Naive thymus-derived CD4-positive, alpha-beta T cell (primary cell): ENCODE data around the gene PLD3. TPM values are rescaled to one million over a fixed set of nuclear protein-coding genes. Genes with fewer than 3 reads are reported as not detected.

Experiments
- ATAC-seq: fragments of 150-1000 bp; cut with Tn5 transposase; 2 replicates; pipeline ENCODE4 v1.10.0; 2021; ENCODE audit warnings: mild to moderate bottlenecking, moderate library complexity
- CTCF ChIA-PET: fragments of 350-600 bp; sonication (Branson Sonifier 250); formaldehyde crosslinking; loops from one replicate; lab custom pipeline; 2021; ENCODE audit warnings: antibody characterized with exemption; lab: Charles Lee
- POLR2A ChIA-PET: fragments of 350-600 bp; sonication (Branson Sonifier 250); formaldehyde crosslinking; loops from one replicate; lab custom pipeline; 2021; ENCODE audit warnings: antibody characterized with exemption, inconsistent platforms; lab: Charles Lee
- DNase-seq, 9 donors: peaks; one replicate each; pipeline versions ENCODE4 v3.0.0 to v3.0.0-alpha.2; 2020 to 2022; ENCODE audit warnings: mixed read lengths in 1 of 9
- H3K27ac ChIP-seq: one replicate; pipeline ENCODE4 v1.7.0; 2013; ENCODE audit warnings: mild to moderate bottlenecking, low read depth, low read length, moderate library complexity
- H3K27me3 ChIP-seq, 2 donors: one replicate each; pipeline ENCODE4 v1.7.0; 2013; ENCODE audit warnings: low read length in 2 of 2, mild to moderate bottlenecking in 2 of 2, moderate library complexity in 2 of 2; ENCODE audit not compliant: control insufficient read depth in 2 of 2, insufficient read depth in 2 of 2
- H3K36me3 ChIP-seq, 3 experiments: 1 replicate in 2 of 3; 2 replicates in 1 of 3; pipeline ENCODE4 v1.7.0; 2013; ENCODE audit warnings: low read length in 3 of 3, mild to moderate bottlenecking in 3 of 3, moderate library complexity in 1 of 3; ENCODE audit not compliant: insufficient read depth in 3 of 3, control insufficient read depth in 2 of 3
- H3K4me1 ChIP-seq, 2 donors: one replicate each; pipeline ENCODE4 v1.7.0; 2013; ENCODE audit warnings: low read length in 2 of 2, mild to moderate bottlenecking in 2 of 2, moderate library complexity in 1 of 2; ENCODE audit not compliant: control insufficient read depth in 2 of 2, insufficient read depth in 2 of 2
- H3K4me3 ChIP-seq: 2 replicates; pipeline ENCODE4 v1.7.0; 2013; ENCODE audit warnings: mild to moderate bottlenecking, low read length
- H3K9me3 ChIP-seq, 3 experiments: 1 replicate in 2 of 3; 2 replicates in 1 of 3; pipeline ENCODE4 v1.7.0; 2013; ENCODE audit warnings: low read length in 3 of 3; ENCODE audit not compliant: control insufficient read depth in 2 of 3
- H3K27ac Mint-ChIP-seq, 9 donors: one replicate each; pipeline ENCODE4 v1.8.0; 2020 to 2022; ENCODE audit warnings: mixed read lengths in 9 of 9, mild to moderate bottlenecking in 8 of 9, moderate library complexity in 5 of 9, inconsistent platforms in 2 of 9
- H3K27me3 Mint-ChIP-seq, 5 donors: one replicate each; pipeline ENCODE4 v1.8.0; 2021 to 2022; ENCODE audit warnings: mixed read lengths in 5 of 5, mild to moderate bottlenecking in 1 of 5
- H3K36me3 Mint-ChIP-seq, 5 donors: one replicate each; pipeline ENCODE4 v1.8.0; 2020 to 2022; ENCODE audit warnings: mixed read lengths in 5 of 5, mild to moderate bottlenecking in 3 of 5, inconsistent platforms in 1 of 5
- H3K4me1 Mint-ChIP-seq, 7 donors: one replicate each; pipeline ENCODE4 v1.8.0; 2020 to 2022; ENCODE audit warnings: mixed read lengths in 7 of 7, mild to moderate bottlenecking in 3 of 7, inconsistent platforms in 1 of 7
- H3K4me3 Mint-ChIP-seq, 10 donors: one replicate each; pipeline ENCODE4 v1.8.0; 2020 to 2022; ENCODE audit warnings: mild to moderate bottlenecking in 10 of 10, mixed read lengths in 10 of 10, moderate library complexity in 6 of 10, inconsistent platforms in 2 of 10
- H3K9me3 Mint-ChIP-seq, 11 donors: one replicate each; pipeline ENCODE4 v1.8.0; 2020 to 2022; ENCODE audit warnings: mixed read lengths in 11 of 11, mild to moderate bottlenecking in 4 of 11, inconsistent platforms in 1 of 11, moderate library complexity in 1 of 11
- intact Hi-C, 2 donors: fragments of 100-400 bp; cut with micrococcal nuclease; formaldehyde crosslinking; loops; one replicate each; pipeline ENCODE4 v1.15.1; 2023
- polyA plus RNA-seq, 2 donors: library from polyadenylated mRNA; unstranded; fragments of 300-500 nt; fragmentation: Illumina TruSeq; gene quantifications; one replicate each; pipeline ENCODE4 v1.2.3, GENCODE V29; 2021
- total RNA-seq, 6 experiments: library from RNA in 5 of 6; stranded (reverse) in 5 of 6; gene quantifications; 1 replicate in 5 of 6; 2 replicates in 1 of 6; pipeline ENCODE4 v1.2.3 and lab custom pipeline; 2021 to 2026

The PLD3 gene
- total and polyA plus RNA-seq, 7 experiments from 2014 or later = 60.1 to 137 (median 85.8) TPM

GRCh38 chr19:40414542-40415535 is 66.3 kb downstream of the PLD3 start:
- no peak overlapping the region for H3K27ac Mint-ChIP-seq
- CTCF ChIA-PET = no interaction called here
- H3K4me3 ChIP-seq = no peak overlapping the region
- peaks cover 0 to 5% (median 0%) of the 10 kb centered on the region in 5 donors for H3K27me3 Mint-ChIP-seq
- intact Hi-C loops = no loop called here
- no peaks in the 10 kb centered on the region for H3K4me1 ChIP-seq
- ATAC-seq = no peak
- POLR2A ChIA-PET = interaction anchor here (0.9 to 1.2 kb wide), 2 partner anchors 12 to 27 kb away, joined by 3 to 5 read pairs; no protein-coding TSS in a partner anchor
- no peaks in the 10 kb centered on the region for H3K36me3 Mint-ChIP-seq
- no peaks in the 10 kb centered on the region for H3K9me3 ChIP-seq
- H3K9me3 Mint-ChIP-seq = peaks cover 0 to 3% (median 0%) of the 10 kb centered on the region in 11 donors
- no peaks in the 10 kb centered on the region for H3K27me3 ChIP-seq
- DNase-seq = no peak
- no peaks in the 10 kb centered on the region for H3K36me3 ChIP-seq
- no peak overlapping the region for H3K4me3 Mint-ChIP-seq
- no peak overlapping the region for H3K27ac ChIP-seq
- H3K4me1 Mint-ChIP-seq = peaks cover 0 to 37% (median 16%) of the 10 kb centered on the region in 7 donors

GRCh38 chr19:40415768-40416167 is 67.3 kb downstream of the PLD3 start:
- Mint-ChIP-seq H3K9me3 (peaks cover 0 to 3% (median 0%) of the 10 kb centered on the region in 11 donors), H3K27me3 (peaks cover 0 to 5% (median 0%) of the 10 kb centered on the region in 5 donors), H3K36me3 (no peaks in the 10 kb centered on the region), H3K27ac (peak overlapping the region in 4 of 9 donors; percentile 17 to 96 (median 44)), H3K4me3 (peak overlapping the region in 1 of 10 donors; percentile 71), H3K4me1 (peaks cover 3 to 39% (median 20%) of the 10 kb centered on the region in 7 donors)
- Histone ChIP-seq H3K9me3 (no peaks in the 10 kb centered on the region), H3K36me3 (no peaks in the 10 kb centered on the region), H3K27me3 (no peaks in the 10 kb centered on the region), H3K4me1 (no peaks in the 10 kb centered on the region), H3K27ac (no peak overlapping the region), H3K4me3 (no peak overlapping the region)
- no peak for ATAC-seq
- intact Hi-C loops = no loop called here
- POLR2A ChIA-PET = no interaction called here
- CTCF ChIA-PET = no interaction called here
- no peak for DNase-seq

- H3K4me3 ChIP-seq = no peak overlapping the region
- peaks cover 0 to 5% (median 0%) of the 10 kb centered on the region in 5 donors for H3K27me3 Mint-ChIP-seq
Observed at GRCh38 chr19:40416918-40417642, 68.6 kb downstream of the PLD3 start.

GRCh38 chr19:40417643-40417981 is 69.1 kb downstream of the PLD3 start:
- H3K27ac Mint-ChIP-seq = peak overlapping the region in 5 of 9 donors; percentile 3 to 70 (median 47)
- peaks cover 0 to 3% (median 0%) of the 10 kb centered on the region in 11 donors for H3K9me3 Mint-ChIP-seq
- no peak for DNase-seq
- peaks cover 0 to 5% (median 0%) of the 10 kb centered on the region in 5 donors for H3K27me3 Mint-ChIP-seq
- Histone ChIP-seq H3K27me3 (no peaks in the 10 kb centered on the region), H3K27ac (peak overlapping the region; percentile 25), H3K9me3 (no peaks in the 10 kb centered on the region), H3K4me3 (no peak overlapping the region), H3K4me1 (peaks cover 4% of the 10 kb centered on the region in 2 donors), H3K36me3 (peaks cover 0 to 3% (median under 1%) of the 10 kb centered on the region in 3 experiments)
- peaks cover 6 to 49% (median 29%) of the 10 kb centered on the region in 7 donors for H3K4me1 Mint-ChIP-seq
- no peak for ATAC-seq
- H3K4me3 Mint-ChIP-seq = peak overlapping the region in 2 of 10 donors; percentile 52 to 54
- ChIA-PET POLR2A (no interaction called here), CTCF (no interaction called here)
- peaks cover 0 to 2% (median 0%) of the 10 kb centered on the region in 5 donors for H3K36me3 Mint-ChIP-seq
- intact Hi-C loops = no loop called here

More at GRCh38 chr19:40416918-40417642, 68.6 kb downstream of the PLD3 start:
- H3K9me3 Mint-ChIP-seq = peaks cover 0 to 3% (median 0%) of the 10 kb centered on the region in 11 donors
- peaks cover 0 to 4% of the 10 kb centered on the region in 2 donors for H3K4me1 ChIP-seq
- peaks cover 6 to 44% (median 24%) of the 10 kb centered on the region in 7 donors for H3K4me1 Mint-ChIP-seq
- H3K36me3 Mint-ChIP-seq = no peaks in the 10 kb centered on the region
- no peaks in the 10 kb centered on the region for H3K9me3 ChIP-seq
- peak overlapping the region in 5 of 9 donors; percentile 14 to 74 (median 47) for H3K27ac Mint-ChIP-seq
- ATAC-seq = no peak
- DNase-seq = no peak
- no peaks in the 10 kb centered on the region for H3K27me3 ChIP-seq
- H3K4me3 Mint-ChIP-seq = peak overlapping the region in 3 of 10 donors; percentile 52 to 55 (median 54)
- no peaks in the 10 kb centered on the region for H3K36me3 ChIP-seq
- POLR2A ChIA-PET = no interaction called here
- CTCF ChIA-PET = no interaction called here
- no peak overlapping the region for H3K27ac ChIP-seq
- intact Hi-C loops = no loop called here

GRCh38 chr19:40418040-40418439 is 69.5 kb downstream of the PLD3 start:
- peaks cover 6 to 49% (median 33%) of the 10 kb centered on the region in 7 donors for H3K4me1 Mint-ChIP-seq

GRCh38 chr19:40419066-40419612 is 70.6 kb downstream of the PLD3 start:
- H3K36me3 ChIP-seq = peaks cover 0 to 9% (median 7%) of the 10 kb centered on the region in 3 experiments
- H3K9me3 ChIP-seq = no peaks in the 10 kb centered on the region
- intact Hi-C loops = no loop called here
- DNase-seq = no peak
- Mint-ChIP-seq H3K27ac (peak overlapping the region in 5 of 9 donors; percentile 26 to 88 (median 65)), H3K4me3 (peak overlapping the region in 6 of 10 donors; percentile 13 to 87 (median 43)), H3K9me3 (peaks cover 0 to 3% (median 0%) of the 10 kb centered on the region in 11 donors), H3K4me1 (peaks cover 4 to 49% (median 32%) of the 10 kb centered on the region in 7 donors), H3K27me3 (no peaks in the 10 kb centered on the region), H3K36me3 (peaks cover 0 to 3% (median 0%) of the 10 kb centered on the region in 5 donors)
- H3K4me1 ChIP-seq = peaks cover 4 to 8% of the 10 kb centered on the region in 2 donors
- CTCF ChIA-PET = no interaction called here
- H3K4me3 ChIP-seq = no peak overlapping the region
- no peaks in the 10 kb centered on the region for H3K27me3 ChIP-seq
- POLR2A ChIA-PET = interaction anchor here (2.4 to 7.3 kb wide), 3 partner anchors 14 to 24 kb away, joined by 20 to 60 read pairs (median 25); partner anchors contain the start of gene SERTAD3
- H3K27ac ChIP-seq = no peak overlapping the region
- no peak for ATAC-seq

More at GRCh38 chr19:40418040-40418439, 69.5 kb downstream of the PLD3 start:
- CTCF ChIA-PET = no interaction called here
- peak overlapping the region in 1 of 10 donors; percentile 6 for H3K4me3 Mint-ChIP-seq
- Histone ChIP-seq H3K4me1 (peaks cover 4 to 8% of the 10 kb centered on the region in 2 donors), H3K9me3 (no peaks in the 10 kb centered on the region), H3K27ac (peak overlapping the region; percentile 25), H3K27me3 (no peaks in the 10 kb centered on the region), H3K36me3 (peaks cover 0 to 7% (median 5%) of the 10 kb centered on the region in 3 experiments), H3K4me3 (no peak overlapping the region)
- intact Hi-C loops = no loop called here
- H3K27ac Mint-ChIP-seq = peak overlapping the region in 6 of 9 donors; percentile 3 to 80 (median 54)
- H3K36me3 Mint-ChIP-seq = peaks cover 0 to 2% (median 0%) of the 10 kb centered on the region in 5 donors
- peaks cover 0 to 5% (median 0%) of the 10 kb centered on the region in 5 donors for H3K27me3 Mint-ChIP-seq
- ATAC-seq (no peak), DNase-seq (no peak)
- peaks cover 0 to 3% (median 0%) of the 10 kb centered on the region in 11 donors for H3K9me3 Mint-ChIP-seq
- POLR2A ChIA-PET = interaction anchor here (7.3 kb wide), 1 partner anchor 25 kb away, joined by 60 read pairs; the partner anchor contains the start of gene SERTAD3
